Activated CD4-positive, alpha-beta T cell treated with anti-CD3 and anti-CD28 coated beads, Interleukin-10, Interleukin-2, amounts not matched to agents 100 ng/mL and 50 ng/mL, durations not matched to agents 16 hours and 8 hours (primary cell): ENCODE data around the gene LRRC25.
"Not testable (repeated sequence)": the region's sequence is repeated elsewhere in the genome, so short reads cannot be mapped to it uniquely, and the experiment has no call there.

Experiments
- DNase-seq: peaks from one replicate; pipeline ENCODE4 v3.0.0-alpha.2; 2020

The LRRC25 gene

DNA sequence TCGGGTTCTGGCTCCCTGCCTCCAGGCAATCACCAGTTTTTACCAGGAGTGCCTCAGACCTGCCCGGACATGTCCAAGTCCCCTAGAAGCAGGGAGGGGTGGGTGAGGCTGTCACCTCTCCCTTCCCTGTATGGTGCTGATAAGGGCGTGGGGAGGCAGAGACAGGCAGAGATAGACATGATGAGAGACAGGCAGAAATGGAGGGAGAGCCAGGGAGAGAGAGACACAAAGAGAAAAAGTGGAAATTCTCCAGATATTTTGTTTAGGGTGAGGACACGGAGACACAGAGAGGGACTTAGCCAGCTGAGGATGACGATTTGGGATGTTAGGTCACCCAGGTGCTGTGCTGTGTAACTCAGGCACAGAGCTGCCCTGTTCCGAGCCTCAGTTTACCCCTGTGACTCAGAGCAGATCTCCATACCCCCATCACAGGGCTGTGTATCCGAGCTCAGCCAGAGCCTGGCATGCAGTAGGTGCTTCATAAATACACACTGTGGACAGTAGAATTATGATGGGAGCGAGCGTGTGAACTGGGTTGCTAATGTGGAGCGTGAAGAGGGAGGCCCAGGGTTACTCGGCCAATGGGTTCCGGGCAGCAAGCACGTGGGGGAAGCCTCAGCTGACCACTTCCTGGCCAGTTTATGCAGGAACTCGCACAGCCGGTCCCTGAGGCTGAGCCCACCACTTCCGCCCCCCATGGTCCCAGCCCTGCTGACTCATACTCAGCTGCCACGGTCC lies 23.4 kb downstream of the LRRC25 start:
- peak; percentile 88 for DNase-seq

DNA sequence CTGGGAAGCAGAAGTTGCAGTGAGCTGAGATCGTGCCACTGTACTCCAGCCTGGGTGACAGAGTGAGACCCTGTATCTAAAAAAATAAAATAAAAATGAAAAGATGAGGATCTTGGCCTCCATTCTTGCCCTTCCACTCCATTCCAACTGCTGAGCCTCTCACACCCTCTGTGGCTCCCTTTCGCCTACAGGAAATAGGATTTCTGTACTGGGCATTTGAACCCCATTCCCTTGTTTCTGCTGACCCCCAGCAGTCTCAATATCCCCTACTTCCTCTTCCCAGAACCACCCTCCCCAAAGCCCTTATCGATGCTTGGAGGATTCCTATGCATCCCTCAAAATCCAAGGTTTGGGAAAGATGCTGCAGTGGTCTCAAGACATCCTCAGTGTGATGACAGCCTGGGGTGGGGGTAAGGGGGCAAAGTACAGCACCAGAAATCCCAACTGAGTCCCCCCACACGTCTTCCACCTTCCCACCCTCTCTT lies 24.0 kb downstream of the LRRC25 start:
- DNase-seq, result no peak

DNA sequence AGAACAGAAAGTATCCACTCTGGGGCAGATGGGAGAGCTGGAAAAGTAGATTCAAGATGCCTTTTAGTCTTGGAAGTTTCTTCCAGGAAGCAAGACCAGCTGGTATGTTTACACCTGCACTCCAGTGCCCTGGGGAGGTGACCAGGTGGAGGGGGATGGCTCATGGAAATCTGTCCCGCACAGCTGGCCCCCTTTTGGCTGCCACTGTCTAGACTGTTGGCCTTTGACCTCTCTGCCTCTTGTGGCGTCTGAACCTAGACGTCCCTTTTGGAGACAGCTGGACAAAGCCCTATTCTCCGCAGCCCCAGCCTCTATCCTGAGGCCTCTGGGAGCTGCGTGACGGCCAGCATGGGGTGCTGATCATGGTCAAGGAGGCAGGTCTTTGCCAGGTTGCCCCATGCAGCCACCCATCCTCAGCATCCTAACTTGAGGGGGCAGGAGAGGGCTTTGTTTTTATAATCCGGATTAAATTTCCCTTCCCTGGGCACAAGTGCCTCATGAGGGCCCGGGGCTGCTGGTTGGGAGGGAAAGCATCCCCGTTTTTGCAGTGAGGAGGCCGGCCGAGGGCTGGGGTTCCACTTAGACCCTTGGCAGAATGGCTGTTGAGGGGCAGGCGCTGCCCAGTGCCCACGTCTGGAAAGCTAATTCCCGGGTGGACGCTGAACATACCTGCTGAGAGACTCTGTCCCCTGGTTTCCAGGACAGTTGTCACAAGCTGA lies 28.8 kb downstream of the LRRC25 start:
- no peak for DNase-seq

DNA sequence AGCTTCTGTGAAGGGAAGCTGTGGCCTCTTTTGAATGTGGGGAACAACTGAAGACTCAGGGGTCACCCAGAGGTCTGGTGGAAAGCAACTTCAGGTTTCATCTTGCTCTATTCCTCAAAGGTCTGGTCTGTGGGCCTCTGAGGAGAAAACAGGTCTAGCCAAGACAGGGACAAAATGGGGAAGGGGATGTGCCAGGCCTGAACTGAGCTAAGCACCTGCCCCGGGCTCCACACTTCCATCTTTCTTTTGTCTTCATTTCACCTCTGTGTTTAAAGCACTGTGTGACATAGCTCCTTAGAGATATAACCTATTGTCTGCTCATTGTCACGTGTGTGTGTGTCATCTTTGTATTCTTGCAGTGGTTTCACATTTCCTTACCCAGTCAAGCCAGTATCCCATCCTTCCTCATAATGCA lies 31.4 kb downstream of the LRRC25 start:
- DNase-seq, result no peak

DNA sequence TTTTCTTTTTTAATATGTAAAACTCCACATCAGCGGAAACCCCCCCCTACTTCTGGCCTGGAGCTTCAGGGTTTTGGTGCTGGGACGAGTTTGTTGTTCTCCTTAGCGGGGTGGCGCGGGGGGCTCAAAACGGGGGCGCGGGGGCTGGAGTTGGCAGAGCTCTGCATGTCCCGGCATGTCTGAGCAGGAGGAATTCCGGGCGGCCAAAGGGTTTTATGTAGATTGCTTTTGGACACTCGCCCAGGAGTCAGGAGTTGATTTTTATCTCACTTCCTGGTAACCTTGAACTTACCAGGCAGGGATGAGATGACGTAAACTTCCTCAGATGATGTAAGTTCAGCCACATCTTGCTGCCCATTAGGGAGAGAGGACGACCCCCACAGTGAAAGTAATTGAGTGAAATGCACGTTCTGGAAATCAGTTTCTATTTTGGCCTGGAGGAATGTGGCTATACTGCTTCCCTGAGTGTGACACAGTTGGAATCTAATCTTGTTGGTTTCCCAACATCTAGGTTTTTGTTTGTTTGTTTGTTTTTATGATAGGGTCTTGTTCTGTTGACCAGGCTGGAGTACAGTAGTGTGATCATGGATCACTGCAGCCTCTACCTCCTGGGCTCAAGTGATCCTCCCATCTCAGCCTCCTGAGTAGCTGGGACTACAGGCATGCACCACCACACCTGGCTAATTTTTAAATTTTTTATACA lies 32.4 kb downstream of the LRRC25 start:
- no peak for DNase-seq

DNA sequence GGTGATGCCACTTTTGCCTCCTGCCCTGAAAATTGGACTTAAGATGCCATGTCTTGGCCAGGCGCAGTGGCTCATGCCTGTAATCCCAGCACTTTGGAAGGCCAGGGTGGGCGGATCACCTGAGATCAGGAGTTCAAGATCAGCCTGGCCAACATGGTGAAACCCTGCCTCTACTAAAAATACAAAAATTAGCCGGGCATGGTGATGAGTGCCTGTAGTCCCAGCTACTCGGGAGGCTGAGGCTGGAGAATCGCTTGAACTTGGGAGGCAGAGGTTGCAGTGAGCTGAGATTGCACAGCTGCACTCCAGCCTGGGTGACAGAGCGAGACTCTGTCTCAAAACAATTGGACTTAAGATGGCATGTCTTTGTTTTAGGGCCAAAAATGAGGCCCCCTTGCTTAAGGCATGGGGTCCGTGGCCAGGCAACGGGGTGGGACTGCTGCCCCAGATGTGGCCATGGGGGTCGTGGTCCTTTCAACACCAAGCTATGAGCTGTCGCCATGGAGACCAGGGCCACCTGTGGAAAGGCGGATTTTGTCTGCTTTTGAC lies 33.1 kb downstream of the LRRC25 start:
- DNase-seq, result not testable (repeated sequence)

DNA sequence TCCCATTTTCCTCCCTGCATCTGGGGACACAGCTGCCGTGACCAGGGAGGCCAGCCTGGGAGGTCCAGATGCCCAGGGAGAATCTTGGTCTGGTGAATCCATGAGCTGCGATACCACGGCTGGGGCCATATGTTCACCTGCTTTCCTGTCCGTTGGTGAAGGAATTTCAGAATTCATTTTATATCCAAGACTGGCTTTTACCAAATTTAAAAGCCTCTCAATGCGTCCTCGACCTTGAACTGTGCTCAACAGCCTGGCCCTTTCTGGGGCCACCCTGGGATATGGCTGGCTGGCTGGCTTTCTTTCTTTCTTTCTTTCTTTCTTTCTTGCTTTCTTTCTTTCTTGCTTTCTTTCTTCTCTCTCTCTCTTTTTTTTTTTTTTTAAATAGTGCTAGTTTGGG lies 33.6 kb downstream of the LRRC25 start:
- no peak for DNase-seq

DNA sequence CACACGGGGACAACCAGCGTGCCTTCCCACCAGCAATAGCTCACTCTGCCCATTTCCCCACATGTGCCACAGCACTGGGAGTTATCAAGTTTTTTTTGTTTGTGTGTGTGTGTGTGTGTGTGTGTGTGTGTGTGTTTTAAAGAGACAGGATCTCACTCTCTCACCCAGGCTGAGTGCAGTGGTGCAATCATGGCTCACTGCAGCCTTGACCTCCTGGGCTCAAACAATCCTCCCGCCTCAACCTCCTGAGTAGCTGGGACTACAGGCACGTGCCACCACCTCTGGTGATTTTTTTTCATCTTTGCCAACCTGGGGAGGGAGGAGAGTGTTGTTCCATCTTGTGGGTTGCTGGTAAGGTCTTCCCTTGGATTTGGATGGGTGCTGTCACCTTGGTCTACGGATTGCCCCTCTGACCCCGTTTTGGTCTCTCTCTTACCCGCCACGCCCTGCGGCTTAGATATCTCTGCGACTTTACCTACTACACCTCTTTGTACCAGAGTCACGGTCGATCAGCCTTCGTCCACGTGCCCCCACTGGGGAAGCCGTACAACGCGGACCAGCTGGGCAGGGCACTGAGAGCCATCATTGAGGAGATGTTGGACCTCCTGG lies 34.4 kb downstream of the LRRC25 start:
- DNase-seq, result no peak

DNA sequence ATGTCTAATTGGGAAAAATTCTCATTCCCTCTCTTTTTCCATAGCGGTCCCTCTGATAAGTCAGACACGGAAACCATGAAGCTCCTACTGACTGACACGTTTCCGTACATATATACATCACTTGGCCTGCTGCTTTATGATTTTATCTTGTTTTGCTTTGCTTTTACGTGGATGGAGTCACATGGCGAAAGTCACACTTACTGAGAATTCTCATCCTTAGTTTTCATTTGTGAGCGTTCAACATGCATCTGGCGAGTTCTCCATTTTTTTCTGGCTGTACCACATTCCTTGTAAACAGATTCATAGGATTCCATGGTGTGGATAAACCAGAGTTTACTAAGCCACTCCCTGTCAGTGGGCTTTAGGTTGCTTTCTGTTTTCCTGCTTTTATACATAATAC lies 35.8 kb downstream of the LRRC25 start:
- DNase-seq, result no peak

DNA sequence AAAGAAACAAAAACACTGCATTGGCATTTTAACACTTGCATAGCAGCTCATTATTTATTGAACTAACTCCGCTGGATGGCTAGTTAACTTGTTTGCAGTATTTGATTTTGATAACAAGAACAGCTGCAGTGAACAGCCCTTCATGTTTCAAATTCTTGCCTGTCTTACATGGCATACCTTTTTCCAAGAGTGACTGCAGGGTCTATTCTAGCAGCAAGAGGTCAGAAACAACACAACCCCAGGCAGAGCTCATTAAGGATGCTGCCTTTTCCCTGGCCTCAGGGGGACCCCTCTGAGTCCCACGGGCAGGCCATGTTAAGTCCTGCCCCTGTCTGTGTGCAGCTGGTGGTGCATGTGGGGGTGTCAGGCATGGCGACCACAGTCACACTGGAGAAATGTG lies 40.4 kb downstream of the LRRC25 start:
- no peak for DNase-seq

DNA sequence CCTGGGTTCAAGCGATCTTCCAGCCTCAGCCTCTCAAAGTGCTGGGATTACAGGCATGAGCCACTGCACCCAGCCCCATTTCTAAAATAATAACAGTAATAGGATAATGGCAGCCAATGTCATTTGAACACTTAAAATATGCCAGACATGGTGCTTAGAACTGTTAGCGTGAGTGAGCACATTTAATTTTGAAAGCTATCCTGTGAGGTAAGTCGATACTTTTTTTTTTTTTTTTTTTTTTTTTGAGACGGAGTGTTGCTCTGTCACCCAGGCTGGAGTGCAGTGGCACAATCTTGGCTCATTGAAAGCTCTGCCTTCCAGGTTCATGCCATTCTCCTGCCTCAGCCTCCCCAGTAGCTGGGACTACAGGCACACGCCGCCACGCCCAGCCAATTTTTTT lies 42.7 kb downstream of the LRRC25 start:
- DNase-seq, result not testable (repeated sequence)

DNA sequence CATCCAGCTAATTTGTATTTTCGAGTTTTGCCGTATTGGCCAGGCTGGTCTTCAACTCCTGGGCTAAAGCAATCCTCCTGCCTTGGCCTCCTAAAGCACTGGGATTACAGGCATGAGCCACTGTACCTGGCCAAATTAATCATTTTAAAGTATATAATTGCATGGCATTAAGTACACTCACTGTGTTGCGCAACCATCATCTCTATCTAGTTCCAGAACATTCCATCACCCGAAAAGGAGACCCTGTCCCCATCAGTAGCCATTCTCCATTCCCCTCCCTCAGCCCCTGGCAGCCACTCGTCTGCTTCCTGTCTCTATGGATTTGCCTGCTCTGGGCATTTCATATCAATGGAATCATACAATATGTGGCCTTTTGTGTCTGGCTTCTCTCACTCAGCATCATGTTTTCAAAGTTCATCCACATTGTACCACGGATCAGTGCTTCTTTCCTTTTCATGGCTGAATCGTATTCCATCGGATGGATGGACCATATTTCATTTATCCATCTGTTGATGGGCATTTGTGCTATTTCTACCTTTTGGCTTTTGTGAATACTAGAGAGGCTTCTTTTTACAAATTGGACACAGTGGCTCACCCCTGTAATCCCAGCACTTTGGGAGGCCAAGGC lies 43.9 kb downstream of the LRRC25 start:
- DNase-seq, result no peak

DNA sequence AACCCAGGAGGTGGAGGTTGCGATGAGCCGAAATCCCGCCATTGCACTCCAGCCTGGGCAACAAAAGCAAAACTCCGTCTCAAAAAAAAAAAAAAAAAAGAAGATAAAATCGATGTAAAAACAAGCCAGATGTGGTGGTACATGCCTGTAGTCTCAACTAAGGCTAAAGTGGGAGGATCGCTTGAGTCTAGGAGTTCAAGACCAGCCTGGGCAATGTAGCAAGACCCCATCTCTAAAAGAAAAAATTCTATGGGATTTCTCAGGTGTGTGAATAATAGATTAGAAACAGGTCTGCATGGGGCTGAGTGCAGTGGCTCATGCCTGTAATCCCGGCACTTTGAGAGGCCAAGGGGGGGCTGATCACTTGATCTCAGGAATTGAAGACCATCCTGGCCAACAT lies 45.9 kb downstream of the LRRC25 start:
- DNase-seq, result no peak

DNA sequence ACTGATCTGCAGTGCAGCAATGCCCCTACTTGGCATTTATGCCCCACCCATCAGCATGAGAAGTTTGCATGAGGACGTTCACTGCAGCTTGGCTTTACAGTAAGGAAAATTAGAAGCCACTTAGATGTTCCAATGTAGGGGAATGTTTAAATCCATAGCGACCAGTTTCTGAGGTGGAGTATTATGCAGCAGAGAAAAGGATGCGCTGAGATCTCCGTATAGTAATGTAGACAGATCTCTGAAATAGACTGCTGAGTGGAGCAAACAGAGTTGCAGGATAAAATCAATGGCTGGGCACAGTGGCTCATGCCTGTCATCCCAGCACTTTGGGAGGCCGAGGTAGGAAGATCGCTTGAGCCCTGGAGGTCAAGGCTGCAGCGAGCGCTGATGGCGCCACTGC lies 46.9 kb downstream of the LRRC25 start:
- no peak for DNase-seq

DNA sequence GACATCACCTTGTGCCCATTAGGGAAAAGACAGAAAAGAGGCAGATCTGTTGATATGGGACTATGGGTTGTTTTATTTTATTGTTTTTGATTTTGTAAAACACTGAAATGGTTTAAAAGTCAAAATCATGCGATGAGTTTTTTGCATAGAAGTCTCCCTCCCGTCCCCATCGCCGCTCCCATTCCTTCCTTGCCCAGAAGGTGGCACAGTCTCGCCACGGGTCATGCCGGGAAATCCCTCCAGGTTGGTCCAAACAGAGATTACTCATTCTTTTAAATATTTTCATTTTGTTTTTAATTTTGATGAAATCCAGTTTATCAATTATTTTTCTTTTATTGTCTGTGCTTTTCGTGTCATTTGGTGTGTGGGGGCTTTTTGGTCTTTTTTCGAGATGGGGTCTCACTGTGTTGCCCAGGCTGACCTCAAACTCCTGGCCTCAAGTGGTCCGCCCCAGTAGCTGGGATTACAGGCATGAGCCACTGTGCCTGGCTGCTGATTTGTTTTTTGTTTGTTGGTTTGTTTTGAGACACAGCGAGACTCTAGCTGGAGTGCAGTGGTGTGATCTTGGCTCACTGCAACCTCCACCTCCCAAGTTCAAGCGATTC lies 47.8 kb downstream of the LRRC25 start:
- DNase-seq, result peak; percentile 37

DNA sequence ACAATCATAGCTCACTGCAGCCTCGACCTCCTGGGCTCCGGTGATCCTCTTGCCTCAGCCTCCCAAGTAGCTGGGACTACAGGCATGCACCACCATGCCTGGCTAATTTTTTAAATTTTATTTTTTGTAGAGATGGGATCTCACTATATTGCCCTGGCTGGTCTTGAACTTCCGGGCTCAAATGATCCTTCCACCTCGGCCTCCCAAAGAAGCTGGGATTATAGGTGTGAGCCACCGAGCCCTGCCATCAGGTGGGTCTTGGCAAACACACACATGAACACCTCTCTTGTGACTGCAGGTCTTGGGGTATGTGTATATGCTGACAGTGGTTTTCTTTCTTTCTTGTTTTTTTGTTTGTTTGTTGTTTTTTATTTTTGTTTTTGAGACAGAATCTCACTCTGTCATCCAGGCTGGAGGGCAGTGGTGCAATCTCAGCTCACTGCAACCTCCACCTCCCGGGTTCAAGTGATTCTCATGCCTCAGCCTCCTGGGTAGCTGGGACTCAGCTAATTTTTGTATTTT lies 48.5 kb downstream of the LRRC25 start:
- DNase-seq, result not testable (repeated sequence)

DNA sequence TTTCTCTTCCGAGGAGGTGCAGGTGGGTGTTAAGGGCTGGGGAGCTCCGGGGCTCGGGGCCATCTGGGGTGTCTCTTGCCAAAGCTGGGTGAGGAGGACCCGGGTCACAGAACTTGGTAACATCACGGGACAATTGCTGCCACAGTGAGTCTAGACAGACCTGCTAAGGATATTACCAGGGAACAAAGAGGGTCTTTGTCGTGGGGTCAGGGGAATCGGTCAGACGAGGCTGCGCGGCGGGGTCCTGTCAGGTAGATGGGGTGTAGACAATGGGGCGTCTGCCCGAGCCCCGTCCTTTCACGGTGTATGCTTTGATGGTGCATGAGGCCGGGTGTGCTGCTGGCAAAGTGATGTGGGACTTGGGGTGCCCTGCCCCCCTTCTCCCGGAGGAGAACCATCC lies 49.3 kb downstream of the LRRC25 start:
- DNase-seq, result no peak

DNA sequence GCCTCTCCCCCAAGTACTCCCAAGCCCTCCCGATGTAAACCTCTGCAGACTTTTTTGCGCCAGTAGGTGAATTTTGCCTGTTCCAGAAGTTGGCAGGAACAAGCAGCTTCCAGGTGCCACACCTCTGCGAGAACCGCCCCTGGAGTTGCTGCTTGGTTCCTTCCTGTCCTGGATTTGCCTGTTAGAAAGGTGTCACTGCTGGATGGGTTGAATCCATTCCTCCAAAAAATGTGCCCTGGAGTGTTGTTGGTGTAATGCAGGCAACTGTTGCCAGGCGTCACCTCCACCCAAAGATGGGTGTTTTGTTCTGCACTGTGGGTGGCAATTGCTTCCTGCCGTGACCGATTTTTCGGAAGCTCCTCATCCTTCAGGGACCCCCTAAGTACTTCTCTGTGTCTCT lies 51.3 kb downstream of the LRRC25 start:
- no peak for DNase-seq

DNA sequence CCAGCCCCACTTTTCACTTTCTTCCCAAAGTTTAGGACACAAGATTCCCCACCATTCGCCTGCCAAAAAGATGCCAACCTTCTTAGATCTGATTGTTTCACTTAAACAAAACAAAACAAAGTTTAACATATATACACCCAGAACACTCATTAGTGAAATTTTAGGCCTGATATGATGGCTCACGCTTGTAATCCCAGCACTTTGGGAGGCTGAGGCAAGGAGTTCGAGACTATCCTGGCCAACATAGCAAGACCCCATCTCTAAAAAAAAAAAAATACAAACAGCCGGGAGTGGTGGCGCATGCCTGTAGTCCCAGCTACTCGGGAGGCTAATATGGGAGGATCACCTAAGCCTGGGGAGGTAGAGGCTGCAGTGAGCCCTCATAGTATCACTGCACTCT lies 52.1 kb downstream of the LRRC25 start:
- DNase-seq, result no peak

DNA sequence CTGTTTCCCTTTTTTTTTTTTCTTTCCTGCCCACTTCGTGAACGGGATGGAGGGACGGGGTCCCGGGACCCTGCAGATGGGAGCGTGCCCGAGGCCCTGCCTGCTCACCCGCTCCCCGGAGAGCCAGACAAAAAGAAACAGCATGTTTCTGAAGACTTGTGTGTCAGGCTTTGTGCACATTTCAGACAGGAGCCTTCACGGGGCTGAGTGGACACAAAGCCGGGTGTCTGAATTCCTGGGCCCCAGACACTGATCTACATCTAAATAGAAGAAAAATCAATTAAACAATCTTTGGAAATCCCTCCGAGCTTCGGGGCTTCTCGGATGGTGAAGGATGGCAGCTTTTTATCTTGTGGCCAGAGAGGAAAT lies 52.9 kb downstream of the LRRC25 start:
- DNase-seq, result no peak

DNA sequence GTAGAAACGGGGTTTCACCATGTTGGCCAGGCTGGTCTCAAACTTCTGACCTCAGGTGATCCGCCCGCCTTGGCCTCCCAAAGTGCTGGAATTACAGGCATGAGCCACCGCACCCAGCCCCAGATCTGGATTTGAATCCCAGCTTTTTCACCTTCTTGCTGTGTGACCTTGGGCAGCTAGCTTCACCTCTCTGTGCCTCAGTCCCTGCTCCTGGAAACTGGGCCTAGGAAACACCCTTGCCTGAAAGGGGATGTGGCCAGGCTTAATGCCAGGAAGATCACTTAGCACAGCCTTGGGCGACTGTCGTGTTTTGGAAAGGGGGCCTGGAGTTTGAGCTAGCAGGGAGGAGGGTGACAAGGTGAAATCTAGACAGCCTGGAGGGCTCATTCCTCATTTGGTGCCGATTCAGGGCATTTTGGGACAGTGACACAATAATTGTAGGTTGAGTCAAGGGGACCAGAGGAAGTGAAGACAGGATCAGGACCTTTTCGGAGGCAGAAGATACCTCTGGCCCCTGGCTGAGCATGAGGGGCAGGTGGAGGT lies 55.3 kb downstream of the LRRC25 start:
- no peak for DNase-seq
